Erythroblast (primary cell): ENCODE data around the gene CDC42EP4.

ENCODE experiments used
- GATA1 ChIP-seq: IDR thresholded peaks from 2 replicates; pipeline ENCODE4 v1.6.1; 2011; ENCODE audit warnings: low read depth, mild to moderate bottlenecking, control low read depth, low read length, moderate library complexity
- POLR2A ChIP-seq: IDR thresholded peaks from 2 replicates; pipeline ENCODE4 v1.6.1; 2011; ENCODE audit warnings: mild to moderate bottlenecking, low read length

DNA sequence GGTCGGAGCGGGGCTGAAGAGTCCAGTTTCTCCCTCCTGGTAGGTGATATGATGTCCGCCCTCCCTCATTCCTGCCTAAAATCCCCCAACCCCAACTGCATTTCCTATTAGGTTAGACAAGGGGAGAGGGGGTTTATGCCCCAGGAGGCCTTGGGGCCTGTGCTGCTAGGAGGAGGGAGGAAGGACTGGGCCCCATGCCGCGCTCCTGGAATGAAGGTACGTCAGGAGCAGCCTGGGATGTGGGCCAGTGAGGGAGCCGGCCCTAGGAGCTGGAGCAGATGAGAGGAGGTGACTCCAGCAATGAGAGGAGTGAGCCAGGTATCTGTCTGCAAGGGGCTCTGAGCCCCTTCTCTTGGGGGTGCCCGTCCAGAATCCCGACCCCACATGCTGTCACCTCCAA, 46.9 kb upstream of the CDC42EP4 start:
- TF ChIP-seq POLR2A (no peak), GATA1 (no peak)
